GF-D8 (cell line): ENCODE measurements around the gene DAZAP1.

Source experiments
- DNase-seq: peaks from one replicate; lab custom pipeline; 2025; lab: John Stamatoyannopoulos, UW

Gene DAZAP1

GRCh38 chr19:1393841-1394240 lies 13.5 kb upstream of the DAZAP1 start:
- no peak for DNase-seq

DNA sequence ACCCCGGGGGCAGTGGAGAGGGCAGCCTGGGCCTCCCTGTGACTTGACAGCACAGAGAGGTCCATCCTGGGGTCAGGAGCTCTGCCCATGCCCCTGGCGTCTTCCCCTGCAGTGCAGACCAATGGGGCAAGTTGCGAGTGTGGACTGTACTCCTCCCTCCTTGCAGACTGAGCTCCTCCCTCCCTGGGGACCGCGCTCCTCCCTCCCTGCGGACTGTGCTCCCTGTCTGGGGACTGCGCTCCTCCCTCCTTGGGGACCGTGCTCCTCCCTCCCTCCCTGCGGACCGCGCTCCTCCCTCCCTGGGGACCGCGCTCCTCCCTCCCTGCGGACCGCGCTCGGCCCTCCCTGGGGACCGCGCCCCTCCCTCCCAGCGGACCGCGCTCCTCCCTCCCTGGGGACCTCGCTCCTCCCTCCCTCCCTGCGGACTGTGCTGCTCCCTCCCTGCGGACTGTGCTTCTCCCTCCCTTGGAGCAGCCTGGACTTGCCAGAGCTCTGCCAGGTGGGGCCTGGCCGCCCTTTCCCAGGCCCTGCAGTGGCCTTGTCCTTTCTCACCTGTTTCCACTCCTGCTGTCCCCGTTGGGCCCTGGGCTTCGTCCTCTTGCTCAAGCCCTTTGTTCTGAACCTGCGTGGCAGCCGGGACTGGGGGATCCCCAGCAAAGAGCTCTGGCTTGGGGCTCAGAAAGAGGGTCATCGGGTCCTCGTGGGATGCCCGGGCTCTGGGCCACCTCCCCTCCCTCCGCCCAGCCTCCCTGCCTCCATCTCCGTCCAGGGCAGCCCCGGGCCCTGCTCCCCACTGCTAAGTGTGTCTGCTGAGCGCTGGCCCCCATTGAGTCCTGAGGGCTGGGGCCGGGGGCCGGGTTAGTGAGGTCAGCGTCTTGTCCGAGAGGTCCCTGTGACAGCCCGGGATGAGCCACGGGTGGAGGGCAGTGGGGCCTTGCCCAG lies 12.9 kb upstream of the DAZAP1 start:
- DNase-seq, result no peak

DNA sequence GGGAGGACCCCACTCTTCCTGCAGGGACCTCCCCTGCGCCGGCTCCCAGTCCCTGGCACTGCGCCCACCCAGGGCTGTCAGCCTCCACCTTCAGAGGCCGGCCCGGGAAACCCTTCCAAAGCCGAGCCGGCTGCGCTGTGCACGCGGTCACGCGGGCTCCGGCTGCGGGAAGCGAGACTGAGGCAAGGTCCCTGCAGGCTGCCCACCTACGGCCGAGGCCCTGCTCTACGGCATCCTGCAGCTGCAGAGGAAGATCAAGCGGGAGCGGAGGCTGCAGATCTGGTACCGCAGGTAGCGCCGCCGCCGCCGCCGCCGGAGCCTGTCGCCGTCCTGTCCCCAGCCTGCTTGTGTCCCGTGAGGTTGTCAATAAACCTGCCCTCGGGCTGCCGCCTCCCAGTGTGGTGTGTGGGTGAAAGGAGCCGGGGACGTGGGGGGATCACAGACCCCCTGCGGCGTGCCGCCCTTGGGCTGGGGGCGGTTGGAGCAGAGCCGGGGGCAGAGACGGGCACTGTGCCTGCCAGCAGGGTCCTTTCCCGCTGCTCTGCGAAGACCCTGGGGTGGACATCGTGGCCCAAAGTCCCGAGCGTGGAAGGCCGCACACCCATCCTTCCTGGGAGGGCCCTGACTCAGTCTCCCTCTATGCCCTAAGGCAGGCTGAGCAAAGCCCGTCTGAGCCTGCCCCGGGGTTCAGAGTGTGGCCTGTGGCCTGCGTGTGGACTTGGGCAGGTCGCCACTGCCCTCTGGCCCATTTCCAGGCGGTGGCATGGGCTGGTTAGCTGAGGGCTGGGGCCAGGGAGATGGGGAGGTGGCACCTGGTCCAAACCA lies 12.0 kb upstream of the DAZAP1 start:
- no peak for DNase-seq

- no peak for DNase-seq
These were observed 11.2 kb upstream of the DAZAP1 start for GRCh38 chr19:1396019-1396767.

DNA sequence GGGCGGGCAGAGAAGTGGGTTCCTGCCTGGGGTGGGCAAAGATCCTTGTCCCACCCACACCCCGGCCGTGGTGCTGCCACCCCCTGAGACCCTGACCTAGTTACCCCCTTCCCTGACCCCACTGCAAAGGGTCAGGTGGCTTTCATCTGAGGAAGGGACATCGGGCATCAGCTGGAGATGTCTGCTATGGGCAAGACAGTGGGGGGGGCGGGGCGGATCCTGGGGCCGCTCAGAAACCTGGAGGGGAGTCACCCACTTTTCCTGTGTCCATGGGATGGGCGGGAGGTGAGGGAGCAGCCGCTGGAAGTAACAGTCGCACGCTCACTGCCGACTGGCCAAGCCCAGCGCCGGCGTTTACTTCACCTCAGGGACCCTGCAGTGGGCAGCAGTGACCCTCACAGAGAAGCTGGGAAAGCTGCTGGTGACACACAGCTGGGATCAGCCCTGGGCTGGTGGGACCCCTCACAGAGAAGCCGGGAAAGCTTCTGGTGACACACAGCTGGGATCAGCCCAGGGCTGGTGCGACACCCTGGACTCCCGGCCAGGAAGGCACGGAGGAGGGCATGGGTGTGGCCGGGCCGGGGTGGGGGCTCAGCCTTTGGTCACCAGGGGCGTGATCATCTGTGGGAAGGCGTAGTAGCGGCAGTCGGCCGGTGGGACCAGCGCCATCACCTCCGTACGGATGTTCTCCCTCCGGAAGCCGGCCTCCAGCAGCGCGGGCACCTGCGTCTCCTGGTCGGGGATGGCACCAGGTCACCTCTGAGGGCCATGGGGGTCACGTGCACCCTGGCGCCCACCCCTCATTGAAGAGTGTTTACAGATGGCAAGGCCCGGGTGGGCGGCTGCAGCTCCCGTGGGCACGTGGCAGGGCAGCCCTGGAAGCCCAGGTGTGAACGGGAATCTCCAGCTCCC lies 10.4 kb upstream of the DAZAP1 start:
- DNase-seq, result no peak

GRCh38 chr19:1397838-1398237 lies 9.5 kb upstream of the DAZAP1 start:
- no peak for DNase-seq

- DNase-seq, result no peak
These were observed 8.3 kb upstream of the DAZAP1 start for GRCh38 chr19:1399079-1399478.

- no peak for DNase-seq
These were observed 7.6 kb upstream of the DAZAP1 start for GRCh38 chr19:1399745-1400144.

GRCh38 chr19:1400281-1401137 lies 6.9 kb upstream of the DAZAP1 start:
- DNase-seq, result no peak

DNA sequence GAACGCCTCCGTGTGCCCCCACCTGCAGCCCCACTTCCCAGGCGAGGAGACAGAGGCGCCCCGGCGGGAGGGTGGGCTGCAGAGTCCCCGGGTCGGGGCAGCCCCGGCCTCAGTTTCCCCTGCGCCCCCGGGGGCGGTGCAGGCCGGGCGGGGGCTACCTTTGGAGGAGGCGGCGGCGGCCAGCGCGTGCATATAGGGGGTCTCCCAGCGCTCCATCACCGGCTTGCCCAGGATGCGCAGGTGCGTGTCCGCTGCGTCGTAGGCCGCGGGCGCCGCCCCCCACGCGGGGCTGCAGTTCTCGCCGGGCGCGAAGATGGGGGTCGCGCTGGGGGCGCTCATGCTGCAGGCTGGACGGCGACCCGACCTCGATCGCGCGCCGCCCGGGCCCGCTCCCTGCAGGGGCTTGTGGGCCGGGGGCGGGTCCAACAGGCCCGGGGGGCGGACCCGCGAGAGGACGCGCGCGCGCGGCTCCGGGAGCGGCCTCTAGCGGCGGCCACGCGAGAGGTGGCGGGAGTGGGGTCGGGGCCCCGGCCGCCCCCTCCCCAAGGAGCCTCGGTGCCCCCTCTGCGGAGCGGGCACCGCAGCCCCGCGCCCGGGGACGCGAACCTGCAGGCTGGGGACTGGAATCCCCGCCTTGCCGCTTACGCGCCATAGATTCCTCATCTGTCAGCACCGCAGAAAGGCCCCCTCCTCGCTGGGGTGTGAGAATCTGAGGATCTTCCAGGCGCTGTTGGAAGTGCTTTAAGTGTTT lies 6.1 kb upstream of the DAZAP1 start, which contains the start of gene GAMT:
GAMT (minus strand) TSS at position 405 of the 751 bp plus-strand sequence; CDS start at position 339, 66 bp downstream.
- no peak for DNase-seq

DNA sequence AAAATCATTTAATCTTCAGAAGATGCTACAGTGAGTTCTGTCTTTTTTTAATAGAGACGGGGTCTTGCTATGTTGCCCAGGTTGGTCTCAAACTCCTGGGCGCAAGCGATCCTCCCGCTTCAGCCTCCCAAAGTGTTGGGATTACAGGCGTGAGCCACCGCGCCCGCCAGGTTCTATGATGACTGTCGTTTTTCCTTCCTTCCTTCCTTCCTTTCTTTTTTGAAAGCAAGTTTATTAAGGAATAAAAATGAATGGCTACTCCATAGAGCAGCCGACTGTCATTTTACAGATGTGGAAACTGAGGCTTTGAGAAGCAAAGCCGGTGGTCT lies 5.5 kb upstream of the DAZAP1 start:
- no peak for DNase-seq

GRCh38 chr19:1402411-1403070 lies 4.8 kb upstream of the DAZAP1 start:
- no peak for DNase-seq

GRCh38 chr19:1406774-1407527 lies 435 bp upstream of the DAZAP1 start:
- peak; percentile 92 for DNase-seq

- no peak for DNase-seq
These were observed 1.2 kb downstream of the DAZAP1 start for GRCh38 chr19:1408300-1409203.

DNA sequence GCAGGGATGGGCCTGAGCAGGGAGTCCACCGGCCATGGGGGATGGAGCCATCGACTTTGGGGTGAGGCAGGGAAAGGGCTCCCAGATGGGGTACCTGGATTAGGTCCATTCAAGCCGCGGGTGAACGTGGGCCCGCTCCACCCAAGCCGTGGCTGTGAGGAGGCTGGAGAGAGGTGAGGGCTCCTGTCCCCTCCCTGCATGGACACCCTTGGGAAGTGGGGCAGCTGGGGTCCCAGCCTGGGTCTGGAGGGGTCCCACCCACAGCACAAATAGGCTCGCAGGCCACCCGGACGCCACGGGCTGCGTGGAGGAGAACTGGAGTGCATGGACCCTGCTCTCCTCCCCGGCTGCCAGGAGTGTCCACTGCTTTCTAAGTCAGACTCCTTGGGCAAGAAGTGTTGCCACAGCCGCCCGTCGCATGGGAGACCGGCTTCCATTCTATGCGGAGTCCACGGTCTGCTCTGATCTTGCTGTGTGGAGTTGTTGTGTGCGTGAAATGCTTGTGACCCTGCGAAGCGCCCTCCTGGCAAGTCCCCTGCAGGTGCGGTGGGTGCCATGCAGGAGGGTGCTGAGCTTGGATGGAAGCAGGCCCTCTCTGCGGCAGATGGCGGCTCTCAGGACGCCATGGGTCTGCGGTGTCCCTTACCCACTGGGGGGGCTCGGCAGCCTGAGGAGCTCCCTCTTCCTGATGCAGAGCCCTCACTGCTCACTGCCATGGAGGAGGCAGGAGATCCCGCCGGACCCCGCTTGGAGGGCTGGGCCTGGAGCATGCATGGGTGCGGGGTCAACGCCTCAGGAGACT lies 2.0 kb downstream of the DAZAP1 start:
- no peak for DNase-seq

DNA sequence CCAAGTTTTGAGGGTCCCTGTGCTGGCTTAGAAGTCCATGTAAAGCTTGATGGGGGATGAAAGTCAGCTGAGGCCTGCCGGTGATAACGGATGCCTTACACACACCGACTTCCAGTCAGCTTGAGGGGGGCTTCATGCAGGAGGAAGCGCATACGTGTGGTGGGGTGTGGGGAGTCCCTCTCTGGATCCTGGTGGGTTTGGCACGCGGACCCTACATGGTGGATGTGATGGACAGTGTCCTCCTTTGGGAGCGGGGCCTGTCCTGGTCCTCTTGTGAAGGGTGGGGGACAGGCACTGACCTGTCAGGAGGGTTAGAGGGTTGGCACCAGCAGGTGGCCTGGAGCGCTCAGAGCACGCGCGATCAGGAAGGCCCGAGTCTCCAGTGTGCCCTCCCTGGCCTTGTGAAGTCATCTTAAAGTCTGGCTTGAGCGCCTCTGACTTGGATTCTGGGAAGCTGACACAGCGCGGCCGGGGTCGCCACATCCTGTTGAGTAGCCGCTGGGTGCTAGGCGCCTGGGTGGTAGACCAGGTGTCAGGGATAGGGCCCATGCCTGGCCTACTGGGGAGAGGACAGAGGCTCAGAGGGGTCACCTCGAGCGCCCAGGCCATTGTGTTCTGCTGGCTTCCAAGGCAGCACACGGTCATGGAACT lies 2.9 kb downstream of the DAZAP1 start:
- DNase-seq, result no peak
